HepG2 (cell line): Measurements from ENCODE around the gene LRPPRC. TPM values are rescaled to one million over a fixed set of nuclear protein-coding genes. Genes with fewer than 3 reads are reported as not detected.
A peak's percentile ranks its signal among the peaks of the same experiment; 100 is the strongest.

Source experiments
- DR1 ChIP-seq: sonication (generic); formaldehyde crosslinking; IDR thresholded peaks from 2 replicates; pipeline ENCODE4 v1.8.0; 2021; ENCODE audit warnings: mild to moderate bottlenecking, missing genetic modification reagents, inconsistent platforms
- FOXO1 ChIP-seq: sonication (generic); formaldehyde crosslinking; IDR thresholded peaks from 2 replicates; pipeline ENCODE4 v1.4.0; 2020; ENCODE audit warnings: missing genetic modification reagents
- GATAD1 ChIP-seq: IDR thresholded peaks from 2 replicates; pipeline ENCODE4 v1.6.1; 2016; ENCODE audit warnings: missing genetic modification reagents, missing compliant biosample characterization
- HDAC1 ChIP-seq: sonication (generic); formaldehyde crosslinking; IDR thresholded peaks from 2 replicates; pipeline ENCODE4 v1.5.1; 2020; ENCODE audit warnings: mild to moderate bottlenecking, missing genetic modification reagents
- KLF12 ChIP-seq: sonication (generic); formaldehyde crosslinking; IDR thresholded peaks from 2 replicates; pipeline ENCODE4 v1.4.0; 2020; ENCODE audit warnings: missing genetic modification reagents, borderline replicate concordance
- SMARCC2 ChIP-seq: fragments of 450-650 bp; IDR thresholded peaks from 2 replicates; pipeline ENCODE4 v1.6.1; 2017; ENCODE audit warnings: antibody characterized with exemption, mild to moderate bottlenecking
- TOPORS ChIP-seq: sonication (generic); formaldehyde crosslinking; IDR thresholded peaks from 2 replicates; pipeline ENCODE4 v1.8.0; 2023; ENCODE audit warnings: mild to moderate bottlenecking, missing genetic modification reagents
- ZBTB8A ChIP-seq: sonication (generic); formaldehyde crosslinking; IDR thresholded peaks from 2 replicates; pipeline ENCODE4 v1.4.0; 2020; ENCODE audit warnings: mild to moderate bottlenecking, low read depth, missing genetic modification reagents, borderline replicate concordance
- ZIK1 ChIP-seq: sonication (generic); formaldehyde crosslinking; IDR thresholded peaks from 2 replicates; pipeline ENCODE4 v1.5.0; 2020; ENCODE audit warnings: mild to moderate bottlenecking, low read depth, missing genetic modification reagents, borderline replicate concordance
- ZNF460 ChIP-seq: sonication (generic); formaldehyde crosslinking; IDR thresholded peaks from 2 replicates; pipeline ENCODE4 v1.5.1; 2020; ENCODE audit warnings: missing genetic modification reagents, mild to moderate bottlenecking, borderline replicate concordance
- ZNF564 ChIP-seq: sonication (generic); formaldehyde crosslinking; IDR thresholded peaks from 2 replicates; pipeline ENCODE4 v1.8.1; 2023; ENCODE audit warnings: mild to moderate bottlenecking, missing genetic modification reagents
- ZNF792 ChIP-seq: IDR thresholded peaks from 2 replicates; pipeline ENCODE4 v1.6.1; 2016
- ZNF839 ChIP-seq: sonication (generic); formaldehyde crosslinking; IDR thresholded peaks from 2 replicates; pipeline ENCODE4 v1.4.0; 2020; ENCODE audit warnings: missing genetic modification reagents, mild to moderate bottlenecking, borderline replicate concordance
- polyA plus RNA-seq, 8 experiments: library from polyadenylated mRNA; depleted of rRNA in 3 of 8; stranded (reverse) in 7 of 8; unstranded in 1 of 8; fragments of >200 nt; fragmentation: Illumina TruSeq in 4 of 8; extraction: Trizol in 4 of 8; gene quantifications; 2 replicates each; pipeline versions ENCODE4 v1.2.1 to v1.2.3, GENCODE V29; 2011 to 2016; ENCODE audit warnings: low read depth in 4 of 8, missing spikeins in 1 of 8, mixed read lengths in 1 of 8; ENCODE audit not compliant: insufficient read depth in 1 of 8
- total RNA-seq, 5 experiments: library from RNA; depleted of rRNA; stranded (reverse); fragments of >200 nt; fragmentation: Illumina TruSeq; extraction: Trizol; gene quantifications; 2 replicates each; pipeline ENCODE4 v1.2.3, GENCODE V29; 2016; ENCODE audit warnings: low read depth in 1 of 5
- TF ChIP-seq, protein P1 (sequence below): sonication (generic); formaldehyde crosslinking; IDR thresholded peaks from 2 replicates; pipeline ENCODE4 v1.4.0; 2020; ENCODE audit warnings: missing genetic modification reagents
- TF ChIP-seq, protein P2 (sequence below): sonication (generic); formaldehyde crosslinking; IDR thresholded peaks from 2 replicates; pipeline ENCODE4 v1.5.1; 2020; ENCODE audit warnings: missing genetic modification reagents, mild to moderate bottlenecking, borderline replicate concordance
- TF ChIP-seq, protein P3 (sequence below): sonication (generic); formaldehyde crosslinking; IDR thresholded peaks from 2 replicates; pipeline ENCODE4 v1.8.0; 2022; ENCODE audit warnings: mild to moderate bottlenecking, missing genetic modification reagents, moderate library complexity
- TF ChIP-seq, protein P4 (sequence below): sonication (generic); formaldehyde crosslinking; IDR thresholded peaks from 2 replicates; pipeline ENCODE4 v1.4.0; 2020; ENCODE audit warnings: mild to moderate bottlenecking, missing genetic modification reagents
- TF ChIP-seq, protein P5 (sequence below): sonication (generic); formaldehyde crosslinking; IDR thresholded peaks from 2 replicates; pipeline ENCODE4 v1.5.0; 2020; ENCODE audit warnings: missing genetic modification reagents
- TF ChIP-seq, protein P6 (sequence below): IDR thresholded peaks from 2 replicates; pipeline ENCODE4 v1.6.1; 2016; ENCODE audit warnings: low read depth

The LRPPRC gene
- total and polyA plus RNA-seq, 2 of the 13 experiments (the other 11 are each of a cell fraction or from before 2014, with no cell fraction given), result 117 to 167 TPM

DNA sequence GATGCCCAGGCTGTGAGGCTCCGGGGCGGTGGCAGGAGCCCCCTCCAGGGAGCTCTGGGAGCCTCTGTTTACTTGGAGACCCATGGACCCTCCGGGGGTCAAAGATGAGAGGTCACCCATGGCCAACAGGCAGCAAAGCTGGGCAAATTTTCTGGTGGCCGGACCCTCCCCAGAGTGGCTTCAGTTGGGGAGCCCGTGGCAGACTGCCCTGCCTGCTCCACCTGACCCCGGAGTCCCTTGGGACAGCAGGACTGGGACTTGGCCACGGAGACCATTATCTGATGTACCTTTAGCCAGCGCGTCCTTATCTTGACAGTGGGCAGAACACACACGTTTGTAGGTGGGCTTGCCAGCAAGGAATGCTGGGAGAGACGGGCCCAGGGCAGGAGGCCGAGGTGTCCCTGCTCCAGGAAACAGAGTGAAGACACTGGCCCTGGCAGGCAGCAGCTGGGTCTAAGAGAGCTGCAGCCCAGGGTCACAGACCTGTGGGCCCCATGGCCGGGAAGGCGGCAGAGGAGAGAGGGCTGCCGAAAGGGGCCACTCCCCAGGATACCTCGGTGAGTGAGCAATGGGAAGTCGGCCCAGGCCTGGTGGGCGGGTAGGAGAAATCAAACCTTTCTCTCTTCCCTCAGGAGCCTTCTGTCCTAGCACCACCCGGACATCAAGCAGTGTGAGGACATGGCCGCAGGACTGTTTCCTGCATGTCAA, 157.1 kb downstream of the LRPPRC start, which contains the start of the genes ABCG5 and ABCG8 (continued):
- TF ChIP-seq, protein P1, sequence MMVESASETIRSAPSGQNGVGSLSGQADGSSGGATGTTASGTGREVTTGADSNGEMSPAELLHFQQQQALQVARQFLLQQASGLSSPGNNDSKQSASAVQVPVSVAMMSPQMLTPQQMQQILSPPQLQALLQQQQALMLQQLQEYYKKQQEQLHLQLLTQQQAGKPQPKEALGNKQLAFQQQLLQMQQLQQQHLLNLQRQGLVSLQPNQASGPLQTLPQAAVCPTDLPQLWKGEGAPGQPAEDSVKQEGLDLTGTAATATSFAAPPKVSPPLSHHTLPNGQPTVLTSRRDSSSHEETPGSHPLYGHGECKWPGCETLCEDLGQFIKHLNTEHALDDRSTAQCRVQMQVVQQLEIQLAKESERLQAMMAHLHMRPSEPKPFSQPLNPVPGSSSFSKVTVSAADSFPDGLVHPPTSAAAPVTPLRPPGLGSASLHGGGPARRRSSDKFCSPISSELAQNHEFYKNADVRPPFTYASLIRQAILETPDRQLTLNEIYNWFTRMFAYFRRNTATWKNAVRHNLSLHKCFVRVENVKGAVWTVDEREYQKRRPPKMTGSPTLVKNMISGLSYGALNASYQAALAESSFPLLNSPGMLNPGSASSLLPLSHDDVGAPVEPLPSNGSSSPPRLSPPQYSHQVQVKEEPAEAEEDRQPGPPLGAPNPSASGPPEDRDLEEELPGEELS (CRISPR knock-in tag), result peak; percentile 57
- TF ChIP-seq HDAC1 (peak; percentile 45; the same call in 1 of the 2 replicates), KLF12 (CRISPR knock-in tag) (peak; percentile 81; the same call in 1 of the 2 replicates), ZNF792 (CRISPR knock-in tag) (no peak), FOXO1 (0 out of 2 replicates have a peak, but pooled peaks have one; percentile 11), ZBTB8A (CRISPR knock-in tag) (no peak), ZIK1 (CRISPR knock-in tag) (peak; percentile 84; the same call in 1 of the 2 replicates), ZNF839 (CRISPR knock-in tag) (0 out of 2 replicates have a peak, but pooled peaks have one; percentile 74), GATAD1 (CRISPR knock-in tag) (peak; percentile 89), DR1 (CRISPR knock-in tag) (peak; percentile 72; the same call in 1 of the 2 replicates), SMARCC2 (no peak), ZNF564 (no peak), ZNF460 (CRISPR knock-in tag) (no peak), TOPORS (CRISPR knock-in tag) (peak; percentile 60; the same call in 1 of the 2 replicates)
- TF ChIP-seq, protein P2, sequence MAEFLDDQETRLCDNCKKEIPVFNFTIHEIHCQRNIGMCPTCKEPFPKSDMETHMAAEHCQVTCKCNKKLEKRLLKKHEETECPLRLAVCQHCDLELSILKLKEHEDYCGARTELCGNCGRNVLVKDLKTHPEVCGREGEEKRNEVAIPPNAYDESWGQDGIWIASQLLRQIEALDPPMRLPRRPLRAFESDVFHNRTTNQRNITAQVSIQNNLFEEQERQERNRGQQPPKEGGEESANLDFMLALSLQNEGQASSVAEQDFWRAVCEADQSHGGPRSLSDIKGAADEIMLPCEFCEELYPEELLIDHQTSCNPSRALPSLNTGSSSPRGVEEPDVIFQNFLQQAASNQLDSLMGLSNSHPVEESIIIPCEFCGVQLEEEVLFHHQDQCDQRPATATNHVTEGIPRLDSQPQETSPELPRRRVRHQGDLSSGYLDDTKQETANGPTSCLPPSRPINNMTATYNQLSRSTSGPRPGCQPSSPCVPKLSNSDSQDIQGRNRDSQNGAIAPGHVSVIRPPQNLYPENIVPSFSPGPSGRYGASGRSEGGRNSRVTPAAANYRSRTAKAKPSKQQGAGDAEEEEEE, result no peak; the same call in 1 of the 2 replicates
- TF ChIP-seq, protein P3, sequence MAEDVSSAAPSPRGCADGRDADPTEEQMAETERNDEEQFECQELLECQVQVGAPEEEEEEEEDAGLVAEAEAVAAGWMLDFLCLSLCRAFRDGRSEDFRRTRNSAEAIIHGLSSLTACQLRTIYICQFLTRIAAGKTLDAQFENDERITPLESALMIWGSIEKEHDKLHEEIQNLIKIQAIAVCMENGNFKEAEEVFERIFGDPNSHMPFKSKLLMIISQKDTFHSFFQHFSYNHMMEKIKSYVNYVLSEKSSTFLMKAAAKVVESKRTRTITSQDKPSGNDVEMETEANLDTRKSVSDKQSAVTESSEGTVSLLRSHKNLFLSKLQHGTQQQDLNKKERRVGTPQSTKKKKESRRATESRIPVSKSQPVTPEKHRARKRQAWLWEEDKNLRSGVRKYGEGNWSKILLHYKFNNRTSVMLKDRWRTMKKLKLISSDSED (CRISPR knock-in tag), result peak; percentile 37; the same call in 1 of the 2 replicates
- TF ChIP-seq, protein P4, sequence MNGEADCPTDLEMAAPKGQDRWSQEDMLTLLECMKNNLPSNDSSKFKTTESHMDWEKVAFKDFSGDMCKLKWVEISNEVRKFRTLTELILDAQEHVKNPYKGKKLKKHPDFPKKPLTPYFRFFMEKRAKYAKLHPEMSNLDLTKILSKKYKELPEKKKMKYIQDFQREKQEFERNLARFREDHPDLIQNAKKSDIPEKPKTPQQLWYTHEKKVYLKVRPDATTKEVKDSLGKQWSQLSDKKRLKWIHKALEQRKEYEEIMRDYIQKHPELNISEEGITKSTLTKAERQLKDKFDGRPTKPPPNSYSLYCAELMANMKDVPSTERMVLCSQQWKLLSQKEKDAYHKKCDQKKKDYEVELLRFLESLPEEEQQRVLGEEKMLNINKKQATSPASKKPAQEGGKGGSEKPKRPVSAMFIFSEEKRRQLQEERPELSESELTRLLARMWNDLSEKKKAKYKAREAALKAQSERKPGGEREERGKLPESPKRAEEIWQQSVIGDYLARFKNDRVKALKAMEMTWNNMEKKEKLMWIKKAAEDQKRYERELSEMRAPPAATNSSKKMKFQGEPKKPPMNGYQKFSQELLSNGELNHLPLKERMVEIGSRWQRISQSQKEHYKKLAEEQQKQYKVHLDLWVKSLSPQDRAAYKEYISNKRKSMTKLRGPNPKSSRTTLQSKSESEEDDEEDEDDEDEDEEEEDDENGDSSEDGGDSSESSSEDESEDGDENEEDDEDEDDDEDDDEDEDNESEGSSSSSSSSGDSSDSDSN (CRISPR knock-in tag), result peak; percentile 83
- TF ChIP-seq, protein P5, sequence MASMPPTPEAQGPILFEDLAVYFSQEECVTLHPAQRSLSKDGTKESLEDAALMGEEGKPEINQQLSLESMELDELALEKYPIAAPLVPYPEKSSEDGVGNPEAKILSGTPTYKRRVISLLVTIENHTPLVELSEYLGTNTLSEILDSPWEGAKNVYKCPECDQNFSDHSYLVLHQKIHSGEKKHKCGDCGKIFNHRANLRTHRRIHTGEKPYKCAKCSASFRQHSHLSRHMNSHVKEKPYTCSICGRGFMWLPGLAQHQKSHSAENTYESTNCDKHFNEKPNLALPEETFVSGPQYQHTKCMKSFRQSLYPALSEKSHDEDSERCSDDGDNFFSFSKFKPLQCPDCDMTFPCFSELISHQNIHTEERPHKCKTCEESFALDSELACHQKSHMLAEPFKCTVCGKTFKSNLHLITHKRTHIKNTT (CRISPR knock-in tag), result no peak
- TF ChIP-seq, protein P6, sequence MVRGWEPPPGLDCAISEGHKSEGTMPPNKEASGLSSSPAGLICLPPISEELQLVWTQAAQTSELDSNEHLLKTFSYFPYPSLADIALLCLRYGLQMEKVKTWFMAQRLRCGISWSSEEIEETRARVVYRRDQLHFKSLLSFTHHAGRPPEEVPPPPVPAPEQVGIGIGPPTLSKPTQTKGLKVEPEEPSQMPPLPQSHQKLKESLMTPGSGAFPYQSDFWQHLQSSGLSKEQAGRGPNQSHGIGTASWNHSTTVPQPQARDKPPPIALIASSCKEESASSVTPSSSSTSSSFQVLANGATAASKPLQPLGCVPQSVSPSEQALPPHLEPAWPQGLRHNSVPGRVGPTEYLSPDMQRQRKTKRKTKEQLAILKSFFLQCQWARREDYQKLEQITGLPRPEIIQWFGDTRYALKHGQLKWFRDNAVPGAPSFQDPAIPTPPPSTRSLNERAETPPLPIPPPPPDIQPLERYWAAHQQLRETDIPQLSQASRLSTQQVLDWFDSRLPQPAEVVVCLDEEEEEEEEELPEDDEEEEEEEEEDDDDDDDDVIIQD, result no peak
